ENCODE data around the gene IRAK1.

The IRAK1 gene

GRCh38 chrX:154040863-154041262 is 21.2 kb upstream of the IRAK1 start:
- no peak for DNase-seq (ENCODE audit: low read depth)

GRCh38 chrX:154040307-154040756 is 20.6 kb upstream of the IRAK1 start:
- DNase-seq (ENCODE audit: low read depth), result no peak

- no peak for DNase-seq (ENCODE audit: low read depth)
These were observed 19.9 kb upstream of the IRAK1 start for GRCh38 chrX:154039577-154039976.

GRCh38 chrX:154038656-154039055 is 19.0 kb upstream of the IRAK1 start:
- no peak for DNase-seq (ENCODE audit: low read depth)

- no peak for DNase-seq (ENCODE audit: low read depth)
These were observed 18.1 kb upstream of the IRAK1 start for GRCh38 chrX:154037754-154038153.

GRCh38 chrX:154036513-154036912 is 16.8 kb upstream of the IRAK1 start:
- no peak for DNase-seq (ENCODE audit: low read depth)

- DNase-seq (ENCODE audit: low read depth), result no peak
These were observed 14.1 kb upstream of the IRAK1 start for GRCh38 chrX:154033848-154034247.

GRCh38 chrX:154032653-154033052 is 13.0 kb upstream of the IRAK1 start:
- no peak for DNase-seq (ENCODE audit: low read depth)

- no peak for DNase-seq (ENCODE audit: low read depth)
These were observed 12.5 kb upstream of the IRAK1 start for GRCh38 chrX:154032160-154032559.

GRCh38 chrX:154030715-154031305 is 11.1 kb upstream of the IRAK1 start:
- DNase-seq (ENCODE audit: low read depth), result no peak

GRCh38 chrX:154030266-154030665 is 10.6 kb upstream of the IRAK1 start:
- no peak for DNase-seq (ENCODE audit: low read depth)

- DNase-seq (ENCODE audit: low read depth), result no peak
These were observed 9.7 kb upstream of the IRAK1 start for GRCh38 chrX:154029439-154029838.

- no peak for DNase-seq (ENCODE audit: low read depth)
These were observed 8.9 kb upstream of the IRAK1 start for GRCh38 chrX:154028502-154029184.

GRCh38 chrX:154027986-154028385 is 8.3 kb upstream of the IRAK1 start:
- no peak for DNase-seq (ENCODE audit: low read depth)

- DNase-seq (ENCODE audit: low read depth), result no peak
These were observed 7.3 kb upstream of the IRAK1 start for GRCh38 chrX:154027022-154027402.

- DNase-seq (ENCODE audit: low read depth), result no peak
These were observed 6.7 kb upstream of the IRAK1 start for GRCh38 chrX:154026136-154027021.

- no peak for DNase-seq (ENCODE audit: low read depth)
These were observed 5.5 kb upstream of the IRAK1 start for GRCh38 chrX:154025230-154025629.

- no peak for DNase-seq (ENCODE audit: low read depth)
These were observed 4.6 kb upstream of the IRAK1 start for GRCh38 chrX:154024271-154024670.

- DNase-seq (ENCODE audit: low read depth), result no peak
These were observed 3.7 kb upstream of the IRAK1 start for GRCh38 chrX:154023276-154024000.

GRCh38 chrX:154022108-154022507 is 2.4 kb upstream of the IRAK1 start:
- DNase-seq (ENCODE audit: low read depth), result no peak

- no peak for DNase-seq (ENCODE audit: low read depth)
These were observed 1.5 kb upstream of the IRAK1 start for GRCh38 chrX:154021131-154021611.

- no peak for DNase-seq (ENCODE audit: low read depth)
These were observed 924 bp upstream of the IRAK1 start for GRCh38 chrX:154020536-154021115.
